HG02642 (cell line): Measurements from ENCODE around the gene OR6B2.

Experiments used
- ATAC-seq: cut with Tn5 transposase; IDR thresholded peaks from one replicate; pipeline ENCODE4 v1.9.1; 2021; ENCODE audit warnings: mild to moderate bottlenecking; ENCODE audit not compliant: unreplicated experiment, poor library complexity

Gene OR6B2

GRCh38 chr2:240042740-240043139, 12.5 kb upstream of the OR6B2 start:
- ATAC-seq, result no peak

DNA sequence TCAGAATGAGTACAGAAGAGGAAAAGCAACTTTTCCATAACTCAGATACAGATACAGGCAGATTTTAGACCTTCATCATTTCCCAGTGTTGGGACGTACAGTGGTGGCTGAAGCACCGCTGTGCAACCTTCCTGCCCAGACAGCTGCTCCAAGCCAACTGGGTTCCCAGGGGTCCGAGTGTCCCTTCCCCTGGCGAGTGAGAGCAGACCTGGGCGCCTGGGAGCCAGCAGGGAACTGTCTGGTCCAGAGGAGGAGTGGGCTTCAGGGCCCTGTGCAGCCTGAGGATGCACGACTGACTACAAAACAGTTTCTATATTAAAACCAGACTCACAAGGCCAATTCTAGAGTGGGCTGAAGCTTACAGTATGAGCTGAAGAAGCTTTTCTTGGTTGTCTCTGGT, 11.1 kb upstream of the OR6B2 start:
- no peak for ATAC-seq

DNA sequence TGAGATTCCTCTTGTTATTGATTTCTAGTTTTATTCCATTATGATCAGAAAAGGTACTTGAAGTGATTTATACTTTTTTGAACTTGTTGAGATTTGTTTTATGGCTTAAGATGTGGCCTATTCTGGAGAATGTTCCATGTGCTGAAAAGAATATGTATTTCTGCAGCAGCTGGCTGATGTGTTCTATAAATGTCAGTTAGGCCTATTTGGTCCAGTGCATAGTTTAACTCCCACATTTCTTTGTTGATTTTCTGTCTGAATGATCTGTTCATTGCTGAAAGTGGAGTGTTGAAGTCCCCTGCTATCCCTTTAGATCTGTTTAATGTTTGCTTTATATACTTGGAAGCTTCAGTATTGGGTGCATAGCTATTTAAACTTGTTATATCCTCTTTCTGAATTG, 7.1 kb upstream of the OR6B2 start:
- no peak for ATAC-seq

- ATAC-seq, result no peak
Observed at GRCh38 chr2:240033330-240033678, 3.1 kb upstream of the OR6B2 start.

GRCh38 chr2:240032406-240033329, 2.4 kb upstream of the OR6B2 start:
- ATAC-seq, result no peak

GRCh38 chr2:240024766-240025165, 5.5 kb downstream of the OR6B2 start:
- ATAC-seq, result peak; percentile 18

- ATAC-seq, result no peak
Observed at GRCh38 chr2:240023792-240024191, 6.4 kb downstream of the OR6B2 start.

DNA sequence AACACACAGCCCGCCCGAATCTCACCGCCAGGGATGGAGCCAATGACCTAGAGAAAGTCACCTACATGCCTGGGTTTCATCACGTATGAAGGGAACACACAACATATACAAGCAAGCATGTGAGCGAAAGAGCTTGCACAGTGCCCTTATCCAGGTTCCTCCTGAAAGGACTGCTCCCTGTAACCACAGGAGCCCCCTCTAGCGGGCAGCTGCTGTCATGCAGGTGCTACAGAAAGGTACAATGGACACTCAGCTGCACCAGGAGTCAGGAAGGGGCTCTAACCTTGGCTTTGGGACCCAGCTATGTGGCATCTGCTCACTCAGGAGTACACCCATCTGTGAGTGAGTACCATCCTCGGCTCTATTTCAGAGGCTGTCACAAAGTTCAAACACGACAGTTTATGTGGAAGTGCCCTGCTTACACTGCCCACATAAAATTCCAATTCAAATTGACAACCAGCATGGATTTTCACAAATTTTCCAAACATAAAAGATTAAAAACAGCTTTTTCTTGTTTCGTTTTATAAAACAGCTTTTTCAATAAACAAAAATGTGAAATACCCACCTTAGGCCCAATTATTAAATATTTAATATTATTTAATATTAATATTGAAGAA, 8.6 kb downstream of the OR6B2 start:
- ATAC-seq, result no peak

DNA sequence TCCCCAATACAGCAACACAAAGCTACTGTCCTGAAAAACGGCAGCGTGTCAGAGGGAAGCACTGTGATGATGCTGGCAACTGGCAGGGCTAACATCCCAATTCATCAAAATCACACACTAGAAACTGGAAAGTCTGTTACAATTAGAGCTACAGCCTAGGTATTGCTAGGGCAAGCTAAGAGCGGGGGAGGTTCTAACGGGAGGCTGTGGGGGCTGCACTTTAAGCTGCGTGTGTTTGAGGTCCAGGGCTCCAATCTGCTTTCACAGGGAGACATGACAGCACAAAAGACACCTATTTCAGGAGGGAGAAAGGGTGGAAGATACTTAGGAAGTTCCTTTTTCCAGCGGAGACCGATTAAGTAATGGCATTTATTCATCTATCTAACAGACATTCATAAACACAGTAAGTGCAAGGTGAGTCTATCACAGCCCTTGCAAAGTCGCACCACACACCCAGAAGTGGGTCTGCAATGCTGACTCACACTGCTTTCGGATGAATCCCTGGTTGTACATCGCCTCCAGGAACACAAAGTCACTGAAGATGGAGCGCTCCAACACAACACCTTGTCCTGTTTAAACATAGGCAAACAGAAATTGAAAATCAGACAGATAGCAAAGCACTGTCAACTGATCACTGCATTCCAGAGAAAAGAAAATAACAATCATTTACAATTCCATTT, 12.0 kb downstream of the OR6B2 start:
- ATAC-seq, result no peak

DNA sequence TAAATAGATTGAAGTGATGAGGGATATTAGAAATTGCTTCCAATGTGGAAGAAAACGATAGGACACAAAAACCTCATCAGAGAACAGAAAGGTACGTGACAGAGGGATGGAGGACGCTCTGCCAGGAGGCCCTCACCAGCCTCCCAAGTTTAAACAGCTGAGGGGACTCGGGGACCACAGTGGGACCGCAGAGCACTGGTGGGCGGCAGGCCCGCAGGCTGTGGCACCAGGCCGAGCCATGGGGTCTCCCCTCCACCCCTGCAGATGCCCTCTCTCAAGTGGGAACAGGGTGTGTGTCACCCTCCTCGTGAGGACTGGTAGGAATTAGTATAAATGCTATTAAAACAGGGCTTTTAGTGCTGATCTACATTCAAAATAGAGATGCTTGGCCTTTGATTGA, 15.9 kb downstream of the OR6B2 start:
- no peak for ATAC-seq

- no peak for ATAC-seq
Observed at GRCh38 chr2:240013343-240013742, 16.9 kb downstream of the OR6B2 start.

GRCh38 chr2:240002983-240003382, 27.2 kb downstream of the OR6B2 start:
- no peak for ATAC-seq

DNA sequence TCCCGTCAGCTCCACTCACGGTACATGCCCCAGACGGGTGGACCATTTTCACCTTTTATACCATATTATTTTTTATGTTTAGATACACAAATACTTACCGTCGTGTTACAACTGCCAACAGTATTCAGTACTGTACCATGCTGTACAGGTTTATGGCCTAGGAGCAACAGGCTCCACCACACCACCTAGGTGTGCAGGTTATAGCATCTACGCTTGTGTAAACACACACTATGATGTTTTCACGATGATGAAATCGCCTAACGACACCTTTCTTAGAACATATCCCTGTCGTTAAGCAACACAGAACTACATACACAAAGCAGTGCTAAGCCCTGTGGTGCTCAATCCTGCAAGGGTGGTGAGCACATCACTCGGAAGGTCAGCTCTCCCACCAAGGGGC, 29.6 kb downstream of the OR6B2 start:
- no peak for ATAC-seq

DNA sequence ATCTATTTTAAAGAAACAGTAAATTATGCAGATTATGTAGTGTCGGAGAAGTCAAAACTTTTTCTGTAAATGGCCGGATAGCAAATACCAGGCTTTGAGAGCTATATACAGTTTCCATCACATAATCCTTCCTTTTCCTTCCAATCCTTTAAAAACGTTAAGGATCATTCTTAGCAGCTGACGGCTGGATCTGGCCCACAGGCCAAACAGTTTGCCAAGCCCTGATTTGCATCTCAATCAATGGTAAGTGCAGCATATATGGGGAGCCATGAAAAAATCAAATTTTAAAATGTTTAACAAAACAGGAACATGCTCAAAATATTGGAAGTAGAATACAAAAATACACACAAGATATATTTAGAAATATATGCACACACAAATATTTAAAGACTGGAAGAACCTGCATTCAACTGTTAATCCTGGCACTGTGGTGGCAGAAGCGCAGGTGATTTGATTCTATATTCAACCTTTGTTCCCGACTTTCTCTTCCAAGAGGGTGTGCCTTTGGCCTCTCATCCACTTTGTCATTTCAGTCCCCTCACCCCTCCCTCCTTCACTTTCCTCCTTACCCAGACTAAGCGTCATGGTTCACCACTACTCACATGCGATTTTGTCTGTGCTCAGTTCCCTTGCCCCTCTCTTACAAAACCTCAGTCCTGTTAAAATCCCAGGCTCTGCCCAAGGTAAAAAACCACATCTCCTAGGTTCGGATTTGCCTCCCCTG, 32.4 kb downstream of the OR6B2 start:
- ATAC-seq, result no peak

GRCh38 chr2:239994086-239994485, 36.1 kb downstream of the OR6B2 start:
- ATAC-seq, result no peak

- ATAC-seq, result no peak
Observed at GRCh38 chr2:239993291-239993690, 36.9 kb downstream of the OR6B2 start.

- ATAC-seq, result no peak
Observed at GRCh38 chr2:239991689-239992314, 38.4 kb downstream of the OR6B2 start.

DNA sequence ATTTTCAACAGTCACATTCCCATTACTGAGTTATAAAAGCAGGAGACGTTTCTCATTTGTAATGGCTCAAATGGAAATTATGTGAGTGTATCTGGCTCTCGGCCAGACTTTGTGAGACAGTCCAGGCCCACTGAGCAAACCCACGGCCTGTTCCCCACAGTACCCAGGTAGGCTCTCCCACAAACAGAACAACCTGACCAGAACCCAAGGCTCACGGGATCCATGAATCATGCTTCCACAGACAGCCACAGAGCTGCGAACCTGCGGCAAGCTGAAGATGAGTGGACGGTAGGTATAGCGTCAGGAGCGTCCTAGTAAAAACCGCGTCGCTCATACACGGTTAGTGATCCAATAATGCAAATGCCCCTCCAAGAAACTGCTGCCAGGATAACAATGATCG, 39.3 kb downstream of the OR6B2 start:
- no peak for ATAC-seq

GRCh38 chr2:239985356-239985755, 44.9 kb downstream of the OR6B2 start:
- ATAC-seq, result no peak
